Endothelial cell of umbilical vein (primary cell): ENCODE results near the gene OMA1.

Source experiments
- EZH2 ChIP-seq: IDR thresholded peaks from 2 replicates; pipeline ENCODE4 v1.6.1; 2012; ENCODE audit warnings: borderline replicate concordance, low read depth, mild to moderate bottlenecking, moderate library complexity, low read length, inconsistent platforms; ENCODE audit not compliant: severe bottlenecking
- MYC ChIP-seq: IDR thresholded peaks from one replicate; pipeline ENCODE4 v1.6.1; 2011; ENCODE audit warnings: mild to moderate bottlenecking, low read depth, low read length
- POLR2A ChIP-seq: IDR thresholded peaks from 2 replicates; pipeline ENCODE4 v1.6.1; 2012; ENCODE audit warnings: low read depth, mild to moderate bottlenecking, control low read depth, low read length
- POLR2AphosphoS5 ChIP-seq: IDR thresholded peaks from 2 replicates; pipeline ENCODE4 v1.6.1; 2012; ENCODE audit warnings: low read depth, mild to moderate bottlenecking, control low read depth, low read length, moderate library complexity; ENCODE audit not compliant: insufficient read depth
- TF ChIP-seq, protein P1 (sequence below), 2 donors: IDR thresholded peaks; 1 replicate in 1 of 2; 2 replicates in 1 of 2; pipeline ENCODE4 v1.5.1; 2011; ENCODE audit warnings: low read length in 2 of 2, mild to moderate bottlenecking in 2 of 2, moderate library complexity in 2 of 2, control low read depth in 1 of 2, inconsistent platforms in 1 of 2, low read depth in 1 of 2; ENCODE audit not compliant: insufficient read depth in 1 of 2; ENCODE audit errors: extremely low read depth in 1 of 2

- no peak for TF ChIP-seq POLR2AphosphoS5
- TF ChIP-seq, protein P1, sequence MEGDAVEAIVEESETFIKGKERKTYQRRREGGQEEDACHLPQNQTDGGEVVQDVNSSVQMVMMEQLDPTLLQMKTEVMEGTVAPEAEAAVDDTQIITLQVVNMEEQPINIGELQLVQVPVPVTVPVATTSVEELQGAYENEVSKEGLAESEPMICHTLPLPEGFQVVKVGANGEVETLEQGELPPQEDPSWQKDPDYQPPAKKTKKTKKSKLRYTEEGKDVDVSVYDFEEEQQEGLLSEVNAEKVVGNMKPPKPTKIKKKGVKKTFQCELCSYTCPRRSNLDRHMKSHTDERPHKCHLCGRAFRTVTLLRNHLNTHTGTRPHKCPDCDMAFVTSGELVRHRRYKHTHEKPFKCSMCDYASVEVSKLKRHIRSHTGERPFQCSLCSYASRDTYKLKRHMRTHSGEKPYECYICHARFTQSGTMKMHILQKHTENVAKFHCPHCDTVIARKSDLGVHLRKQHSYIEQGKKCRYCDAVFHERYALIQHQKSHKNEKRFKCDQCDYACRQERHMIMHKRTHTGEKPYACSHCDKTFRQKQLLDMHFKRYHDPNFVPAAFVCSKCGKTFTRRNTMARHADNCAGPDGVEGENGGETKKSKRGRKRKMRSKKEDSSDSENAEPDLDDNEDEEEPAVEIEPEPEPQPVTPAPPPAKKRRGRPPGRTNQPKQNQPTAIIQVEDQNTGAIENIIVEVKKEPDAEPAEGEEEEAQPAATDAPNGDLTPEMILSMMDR (IDR thresholded peaks at IDR 0.05; ENCODE audit: extremely low read depth in 1 of 2, insufficient read depth in 1 of 2, low read depth in 1 of 2, low read length in 2 of 2), result no peak
- TF ChIP-seq POLR2A, result no peak
- TF ChIP-seq MYC, result no peak
- no peak for TF ChIP-seq EZH2
These were observed 104.4 kb downstream of the OMA1 start for GRCh38 chr1:58442114-58442513.
